GM23338 (cell line): ENCODE measurements around the gene KLHL18. TPM values are rescaled to one million over a fixed set of nuclear protein-coding genes. Genes with fewer than 3 reads are reported as not detected.

Source experiments
- ATAC-seq: fragments of 200-7000 bp; cut with Tn5 transposase; 3 replicates; pipeline ENCODE4 v1.9.1; 2020
- DNase-seq: peaks from one replicate; pipeline ENCODE4 v3.0.0-alpha.2; 2015; ENCODE audit warnings: low spot score
- H2AFZ ChIP-seq: fragments of 200-600 bp; sonication (generic); 2 replicates; pipeline ENCODE4 v1.8.0; 2016; ENCODE audit warnings: antibody characterized with exemption, mild to moderate bottlenecking, moderate library complexity
- H3F3A ChIP-seq: fragments of 200-600 bp; sonication (generic); replicated peaks from 2 replicates; pipeline ENCODE4 v1.8.0; 2017; ENCODE audit warnings: antibody characterized with exemption, mixed run types, low read depth
- H3K27ac ChIP-seq: fragments of 200-600 bp; sonication (generic); 2 replicates; pipeline ENCODE4 v1.6.1; 2016; ENCODE audit warnings: low read depth
- H3K27me3 ChIP-seq: fragments of 200-600 bp; sonication (generic); 2 replicates; pipeline ENCODE4 v1.8.0; 2016; ENCODE audit warnings: mild to moderate bottlenecking, mixed run types, moderate library complexity; ENCODE audit not compliant: insufficient read depth
- H3K36me3 ChIP-seq: fragments of 200-600 bp; sonication (generic); 2 replicates; pipeline ENCODE4 v1.8.0; 2016; ENCODE audit warnings: mild to moderate bottlenecking; ENCODE audit not compliant: insufficient read depth
- H3K4me1 ChIP-seq: fragments of 200-600 bp; sonication (generic); 2 replicates; pipeline ENCODE4 v1.8.0; 2016; ENCODE audit warnings: mild to moderate bottlenecking, moderate library complexity; ENCODE audit not compliant: insufficient read depth
- H3K4me2 ChIP-seq: fragments of 200-600 bp; sonication (generic); 2 replicates; pipeline ENCODE4 v1.7.1; 2017; ENCODE audit warnings: mixed run types
- H3K4me3 ChIP-seq: fragments of 200-600 bp; sonication (generic); 2 replicates; pipeline ENCODE4 v1.6.1; 2016; ENCODE audit warnings: mixed run types
- H3K79me2 ChIP-seq: fragments of 200-600 bp; sonication (generic); replicated peaks from 2 replicates; pipeline ENCODE4 v1.8.0; 2017; ENCODE audit warnings: mild to moderate bottlenecking; ENCODE audit not compliant: insufficient read depth
- H3K9me2 ChIP-seq: fragments of 200-600 bp; sonication (generic); 2 replicates; pipeline ENCODE4 v1.8.0; 2017; ENCODE audit not compliant: insufficient read depth
- H4K20me1 ChIP-seq: fragments of 200-600 bp; sonication (generic); replicated peaks from 2 replicates; pipeline ENCODE4 v1.8.0; 2017; ENCODE audit warnings: mild to moderate bottlenecking; ENCODE audit not compliant: insufficient read depth
- H3K27ac Mint-ChIP-seq: 2 replicates; pipeline ENCODE4 v1.8.0; 2020; ENCODE audit warnings: inconsistent platforms, mild to moderate bottlenecking, moderate library complexity, mixed read lengths
- H3K27me3 Mint-ChIP-seq: 3 replicates; pipeline ENCODE4 v1.8.0; 2022; ENCODE audit warnings: low read depth, mild to moderate bottlenecking, moderate library complexity, mixed read lengths, inconsistent platforms; ENCODE audit not compliant: insufficient read depth, poor library complexity
- H3K36me3 Mint-ChIP-seq: 3 replicates; pipeline ENCODE4 v1.8.0; 2021; ENCODE audit warnings: low read depth, mild to moderate bottlenecking, inconsistent platforms, moderate library complexity, mixed read lengths
- H3K4me1 Mint-ChIP-seq: 3 replicates; pipeline ENCODE4 v1.8.0; 2020; ENCODE audit warnings: mild to moderate bottlenecking, inconsistent platforms, mixed read lengths
- H3K4me3 Mint-ChIP-seq: 3 replicates; pipeline ENCODE4 v1.8.0; 2021; ENCODE audit warnings: moderate library complexity, mild to moderate bottlenecking, inconsistent platforms, mixed read lengths
- H3K9me3 Mint-ChIP-seq: 3 replicates; pipeline ENCODE4 v1.8.0; 2020; ENCODE audit warnings: moderate library complexity, mild to moderate bottlenecking, inconsistent platforms, mixed read lengths
- CREB1 ChIP-seq: fragments of 250-450 bp; sonication (Bioruptor Pico); IDR thresholded peaks from 2 replicates; pipeline ENCODE4 v1.5.0; 2020; ENCODE audit warnings: low read depth, mild to moderate bottlenecking, moderate library complexity
- CTCF ChIP-seq, 2 experiments: fragments of 200-600 bp in 1 of 2; sonication (generic) in 1 of 2; conservative IDR thresholded peaks; 2 replicates each; pipeline versions ENCODE4 v1.5.1 to v1.6.1; 2016 to 2017; ENCODE audit warnings: antibody characterized with exemption in 2 of 2, low read depth in 2 of 2, mild to moderate bottlenecking in 2 of 2, moderate library complexity in 1 of 2
- ETS1 ChIP-seq: IDR thresholded peaks from 2 replicates; pipeline ENCODE4 v1.6.1; 2016; ENCODE audit warnings: antibody characterized with exemption
- EZH2 ChIP-seq: fragments of 200-600 bp; sonication (generic); IDR thresholded peaks from one replicate; pipeline ENCODE4 v1.8.0; 2017; ENCODE audit warnings: antibody characterized with exemption, mild to moderate bottlenecking, low read depth; ENCODE audit not compliant: unreplicated experiment
- EZH2phosphoT487 ChIP-seq: fragments of 200-600 bp; sonication (generic); IDR thresholded peaks from one replicate; pipeline ENCODE4 v1.8.1; 2018; ENCODE audit warnings: antibody characterized with exemption; ENCODE audit not compliant: unreplicated experiment
- JUNB ChIP-seq: IDR thresholded peaks from one replicate; pipeline ENCODE4 v1.6.1; 2016; ENCODE audit warnings: antibody characterized with exemption; ENCODE audit not compliant: unreplicated experiment
- NANOG ChIP-seq: IDR thresholded peaks from 2 replicates; pipeline ENCODE4 v1.6.1; 2016; ENCODE audit warnings: antibody characterized with exemption, borderline replicate concordance
- POLR2AphosphoS5 ChIP-seq: IDR thresholded peaks from 2 replicates; pipeline ENCODE4 v1.6.1; 2016; ENCODE audit warnings: antibody characterized with exemption, low read depth
- REST ChIP-seq: IDR thresholded peaks from one replicate; pipeline ENCODE4 v1.6.1; 2018; ENCODE audit warnings: antibody characterized with exemption; ENCODE audit not compliant: unreplicated experiment
- STAT1 ChIP-seq: IDR thresholded peaks from one replicate; pipeline ENCODE4 v1.6.1; 2016; ENCODE audit warnings: antibody characterized with exemption; ENCODE audit not compliant: unreplicated experiment
- ZNF114 ChIP-seq: fragments of 250-450 bp; sonication (Bioruptor Pico); IDR thresholded peaks from 2 replicates; pipeline ENCODE4 v1.5.0; 2020; ENCODE audit warnings: mild to moderate bottlenecking, moderate library complexity
- ZNF331 ChIP-seq: fragments of 250-450 bp; sonication (Bioruptor Pico); IDR thresholded peaks from 2 replicates; pipeline ENCODE4 v1.5.0; 2020; ENCODE audit warnings: low read depth, mild to moderate bottlenecking, moderate library complexity
- ZNF462 ChIP-seq: fragments of 250-450 bp; sonication (Bioruptor Pico); IDR thresholded peaks from 2 replicates; pipeline ENCODE4 v1.5.0; 2020; ENCODE audit warnings: mild to moderate bottlenecking, moderate library complexity
- polyA plus RNA-seq: library from polyadenylated mRNA; unstranded; fragments of >200 nt; fragmentation: Nextera tagmentation; extraction: Ambion mirVana; gene quantifications from 2 replicates; pipeline ENCODE4 v1.2.1, GENCODE V29; 2016
- total RNA-seq: library from RNA; depleted of rRNA; stranded (reverse); fragments of >200 nt; shearing (Covaris generic); gene quantifications from 2 replicates; pipeline ENCODE4 v1.2.3, GENCODE V29; 2014

KLHL18 gene
- total and polyA plus RNA-seq, 2 experiments from 2014 or later = 11.3 to 18.1 TPM

- Histone ChIP-seq H3K9me2 (no peaks in the 10 kb centered on the region), H3K4me3 (no peak overlapping the region), H3K4me1 (no peaks in the 10 kb centered on the region), H3K79me2 (peaks cover 79% of the 10 kb centered on the region), H4K20me1 (peaks cover 33% of the 10 kb centered on the region), H2AFZ (no peak overlapping the region), H3K36me3 (no peaks in the 10 kb centered on the region), H3K27me3 (no peaks in the 10 kb centered on the region), H3K4me2 (no peak overlapping the region), H3F3A (peaks cover 13% of the 10 kb centered on the region), H3K27ac (no peak overlapping the region)
- TF ChIP-seq ZNF462 (CRISPR knock-in tag) (no peak), CTCF (conservative IDR thresholded peaks at IDR 0.05; ENCODE audit: low read depth in 2 of 2) (no peak), JUNB (no peak), STAT1 (no peak), ZNF331 (CRISPR knock-in tag) (no peak), CREB1 (no peak), ETS1 (no peak), REST (no peak), NANOG (no peak), EZH2phosphoT487 (no peak), EZH2 (no peak), POLR2AphosphoS5 (no peak), ZNF114 (CRISPR knock-in tag) (no peak)
- H3K27ac Mint-ChIP-seq = no peak overlapping the region
- no peaks in the 10 kb centered on the region for H3K9me3 Mint-ChIP-seq
- ATAC-seq (no peak), DNase-seq (no peak)
- peaks cover 8% of the 10 kb centered on the region for H3K36me3 Mint-ChIP-seq
- H3K4me1 Mint-ChIP-seq = peaks cover 14% of the 10 kb centered on the region
- peaks cover 11% of the 10 kb centered on the region for H3K27me3 Mint-ChIP-seq
- H3K4me3 Mint-ChIP-seq = no peak overlapping the region
Measured at GRCh38 chr3:47385007-47385406, 102.3 kb downstream of the KLHL18 start.
